NCI-H1417 treated with DMSO at 0.1 percent for 48 hours (cell line): ENCODE measurements around the gene PKP1.

ENCODE experiments used
- DNase-seq: peaks from one replicate; lab custom pipeline; 2025; lab: John Stamatoyannopoulos, UW

PKP1 gene

DNA sequence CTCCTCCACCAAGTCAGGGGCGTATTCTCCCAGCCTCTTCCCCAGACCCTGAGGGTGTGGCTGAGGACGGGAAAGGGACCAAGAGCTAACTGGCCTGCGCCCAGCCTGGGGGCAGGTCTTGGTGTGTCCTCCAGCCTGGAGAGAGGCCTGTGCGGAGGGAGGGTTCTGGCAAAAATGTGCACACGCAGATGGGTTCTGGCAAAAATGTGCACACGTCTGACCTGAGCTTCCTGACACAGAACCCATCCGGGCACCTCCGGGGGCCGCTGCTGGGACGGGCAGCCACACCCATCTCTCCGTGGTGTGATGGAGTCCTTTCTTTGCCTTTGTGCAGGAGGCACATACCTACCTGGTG is 23.1 kb upstream of the PKP1 start:
- no peak for DNase-seq

DNA sequence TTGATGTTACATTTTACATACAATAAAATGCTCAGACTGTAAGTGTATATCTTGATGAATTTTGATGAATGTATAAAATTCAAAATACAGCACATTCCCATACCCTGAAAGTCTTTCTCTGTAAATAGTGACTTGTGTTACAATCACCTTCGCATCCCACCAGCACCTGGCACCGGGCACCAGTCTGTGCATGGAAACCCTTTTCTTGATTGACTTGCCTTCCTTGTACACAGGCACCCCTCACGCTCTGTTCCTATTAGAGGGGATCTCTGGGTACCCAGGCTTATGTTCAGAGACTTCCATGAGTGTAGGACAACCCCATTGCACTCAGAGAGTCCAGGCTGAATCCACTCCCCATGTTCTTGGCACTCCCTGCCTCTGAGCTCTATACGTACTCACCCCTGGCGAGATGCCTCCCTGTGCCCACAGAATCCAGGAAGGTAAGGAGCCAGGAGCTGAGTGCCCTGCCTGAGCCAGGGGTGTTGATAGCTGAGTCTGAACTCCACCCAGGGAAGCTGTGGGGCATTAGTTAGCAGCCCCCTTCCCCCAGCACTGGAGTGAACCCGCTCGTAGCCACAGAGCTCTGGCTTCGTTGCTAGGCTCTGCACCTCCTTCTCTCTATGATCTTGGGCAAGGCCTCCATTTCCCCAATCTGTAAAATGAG is 22.5 kb upstream of the PKP1 start:
- DNase-seq = no peak

DNA sequence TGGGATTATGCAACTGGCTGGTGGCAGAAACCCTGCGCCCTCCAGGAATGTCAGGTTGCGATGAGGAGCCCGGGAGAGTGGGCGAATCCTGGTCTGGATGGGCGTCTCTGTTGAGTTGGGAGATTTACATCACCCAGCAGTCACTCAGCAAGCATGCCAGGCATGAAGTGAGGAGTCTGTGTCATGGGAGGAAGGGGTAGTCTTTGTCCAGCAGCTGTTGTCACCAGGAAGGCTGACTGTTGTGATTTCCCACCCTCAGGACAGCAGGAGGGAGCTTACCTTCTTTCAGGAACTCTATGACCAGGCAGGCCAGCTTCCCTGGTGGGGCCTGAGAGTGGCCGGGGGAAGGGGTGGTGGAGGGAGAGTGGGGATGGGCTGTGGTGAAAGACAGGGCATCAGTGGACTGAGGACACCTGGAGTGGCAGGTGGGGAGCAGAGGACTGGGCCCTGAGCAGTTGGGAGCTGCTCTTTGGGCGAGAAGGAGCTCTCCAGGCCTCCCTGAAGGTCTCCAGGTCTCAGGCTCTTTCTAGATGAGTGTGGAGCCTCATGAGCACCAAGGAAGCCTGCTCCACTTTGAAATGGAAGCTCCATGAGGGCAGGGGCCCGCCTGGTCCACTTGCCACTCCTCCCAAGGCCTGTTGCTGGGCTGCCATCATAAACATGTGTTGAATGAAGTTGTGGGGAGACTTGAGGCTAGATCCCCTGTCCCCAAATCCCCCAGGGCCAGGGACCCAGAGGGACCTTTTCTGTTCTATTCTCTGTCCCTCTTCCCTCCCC is 21.3 kb upstream of the PKP1 start:
- DNase-seq = no peak

DNA sequence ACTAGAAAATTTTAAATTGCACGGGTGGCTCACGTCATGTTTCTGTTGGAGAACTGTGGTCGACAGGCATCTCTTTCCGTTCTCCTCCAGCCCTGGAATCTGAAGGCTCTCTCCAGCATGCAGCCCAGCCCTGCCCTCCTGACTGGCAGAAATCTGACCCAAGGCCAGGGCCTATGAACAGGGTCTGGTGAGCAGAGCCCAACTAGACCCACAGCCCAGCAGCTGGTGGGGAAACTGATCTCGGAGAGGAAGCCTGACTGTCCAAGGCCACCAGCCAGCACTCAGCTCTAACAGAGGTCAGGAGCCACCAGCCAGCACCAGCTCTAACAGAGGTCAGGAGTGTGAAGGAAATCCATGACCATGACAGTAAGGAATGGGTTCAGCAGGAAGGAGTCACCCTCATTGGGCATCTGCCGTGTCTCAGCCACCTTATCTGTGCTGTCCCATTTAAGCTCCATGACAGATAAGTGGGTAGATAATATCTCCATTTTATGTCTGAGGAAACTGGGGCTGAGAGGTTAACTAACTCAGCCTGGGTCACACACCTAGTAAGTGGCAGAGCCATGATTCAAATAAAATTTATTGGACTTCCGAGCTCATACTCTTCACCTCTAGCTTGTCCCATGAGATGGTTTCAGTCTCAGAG is 20.2 kb upstream of the PKP1 start:
- DNase-seq = no peak

DNA sequence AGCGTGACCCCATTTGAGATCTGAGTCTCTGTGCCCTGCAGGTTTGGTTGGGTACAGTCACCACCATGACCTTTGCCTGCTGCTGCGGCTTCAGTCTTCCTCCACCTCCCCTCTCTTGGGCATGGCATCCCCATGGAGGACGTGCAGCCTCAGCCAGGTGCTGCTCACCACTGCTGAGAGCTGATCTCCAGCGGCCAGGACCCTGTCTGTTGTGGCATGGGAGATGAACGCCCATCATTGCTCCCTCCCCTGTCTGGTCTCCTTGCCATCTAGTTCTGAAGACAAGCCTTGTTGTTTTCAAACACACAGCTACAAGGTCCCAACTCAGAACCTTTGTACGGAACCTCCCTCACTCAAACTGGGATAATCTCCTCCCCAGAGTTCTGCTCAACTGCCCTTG is 19.2 kb upstream of the PKP1 start:
- DNase-seq = no peak

DNA sequence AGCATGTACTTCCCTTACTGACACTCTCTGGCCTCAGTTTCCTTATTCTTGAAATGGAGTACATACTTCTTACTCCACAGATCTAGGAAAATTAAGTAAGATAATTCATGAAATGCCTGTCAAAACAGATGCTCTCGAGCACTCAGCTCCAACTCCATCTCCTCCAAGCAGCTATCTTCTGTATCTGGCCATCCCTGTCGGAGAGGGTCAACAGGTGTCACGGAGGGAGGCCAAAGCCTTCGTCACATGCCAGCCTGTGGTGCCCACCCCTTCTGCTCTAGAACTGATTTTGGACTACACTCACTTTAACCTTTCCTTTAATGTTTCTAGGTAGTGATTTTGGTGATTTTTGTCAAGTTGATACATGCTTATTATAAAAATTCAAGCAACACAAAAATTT is 18.8 kb upstream of the PKP1 start:
- no peak for DNase-seq

DNA sequence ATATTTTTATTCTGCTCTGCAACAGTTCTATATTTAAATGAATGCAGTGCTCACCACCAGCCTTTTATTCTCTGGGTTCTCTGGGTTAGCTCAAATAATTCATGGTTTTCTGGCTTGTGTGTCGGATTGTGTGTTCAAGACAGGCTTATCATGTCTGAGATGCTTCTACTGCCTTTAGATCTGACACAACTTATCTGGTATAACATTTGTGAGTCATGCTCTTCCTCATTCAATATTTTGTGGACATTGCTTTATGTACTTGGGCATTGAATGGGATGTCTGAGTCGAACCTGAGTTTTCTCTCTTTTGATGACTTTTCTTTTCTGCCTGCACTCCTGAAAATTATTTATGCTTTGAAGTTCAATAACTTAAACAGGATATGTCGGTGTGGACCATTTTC is 17.6 kb upstream of the PKP1 start:
- DNase-seq = no peak

DNA sequence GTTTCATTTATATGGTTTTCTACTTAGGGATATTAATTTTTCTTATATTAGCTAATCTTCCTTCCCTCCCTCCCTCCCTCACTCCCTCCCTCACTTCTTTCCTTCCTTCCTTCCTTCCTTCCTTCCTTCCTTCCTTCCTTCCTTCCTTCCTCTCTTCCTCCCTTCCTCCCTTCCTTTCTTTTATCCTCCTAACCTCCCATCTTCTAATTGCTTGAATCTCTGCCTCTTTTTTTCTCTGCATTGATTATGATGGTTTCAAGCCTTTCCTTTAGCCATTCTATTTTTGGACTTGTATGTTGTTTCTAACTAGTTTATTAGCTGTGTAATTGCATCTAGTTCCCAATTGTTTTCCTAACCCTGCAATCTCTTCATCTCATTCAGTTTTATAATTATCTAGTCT is 17.0 kb upstream of the PKP1 start:
- DNase-seq = no peak

DNA sequence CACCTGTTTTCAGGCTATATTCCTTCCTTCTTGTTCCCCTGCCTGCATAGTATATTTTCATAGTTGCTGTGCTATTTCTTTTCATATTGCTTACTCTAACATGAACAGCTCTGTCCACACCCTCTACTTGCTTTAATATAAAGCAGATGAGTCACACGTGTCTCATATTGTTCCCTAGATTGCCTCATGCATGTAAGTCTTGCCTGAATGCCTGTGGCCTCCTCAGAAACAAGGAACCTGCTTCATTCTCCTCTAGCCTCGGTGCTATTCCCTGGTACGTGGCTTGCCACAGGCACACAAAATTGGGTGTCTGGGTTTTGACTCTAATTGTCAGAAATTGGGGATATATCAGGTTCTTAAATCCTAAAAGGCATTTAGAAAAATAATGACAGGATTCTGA is 16.5 kb upstream of the PKP1 start:
- no peak for DNase-seq

DNA sequence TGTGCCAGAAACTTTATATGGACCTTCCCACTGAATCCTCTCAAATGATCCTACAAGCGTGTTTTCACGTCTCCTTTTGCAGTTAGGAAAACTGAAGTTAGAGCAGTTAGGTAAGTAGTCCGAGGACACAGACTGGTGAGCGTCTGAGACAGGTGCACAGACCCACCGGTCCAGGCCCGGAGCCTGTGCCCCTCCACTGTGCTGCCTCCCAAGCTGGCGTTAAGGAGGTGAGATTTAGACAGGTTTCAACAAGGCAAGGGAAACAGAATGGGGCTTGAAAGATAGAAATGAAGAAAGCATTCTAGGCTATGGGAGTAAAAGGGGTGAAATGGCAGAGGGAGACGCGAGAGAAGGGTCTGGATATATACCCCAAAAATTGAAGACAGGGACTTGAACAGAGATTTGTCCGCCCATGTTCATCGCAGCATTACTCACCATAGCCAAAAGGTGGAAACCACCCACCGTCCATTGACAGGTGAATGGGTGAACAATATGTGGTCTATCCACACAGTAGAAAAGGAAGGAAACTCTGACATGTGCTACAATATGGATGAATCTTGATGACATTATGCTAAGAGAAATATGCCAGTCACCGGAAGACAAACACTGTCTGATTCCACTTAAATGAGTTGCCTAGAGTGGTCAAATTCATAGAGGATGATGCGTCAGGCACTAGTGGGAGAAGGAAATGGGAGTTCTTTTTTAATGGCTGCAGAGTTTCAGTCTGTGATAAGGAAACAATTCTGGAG is 15.7 kb upstream of the PKP1 start:
- DNase-seq = no peak

DNA sequence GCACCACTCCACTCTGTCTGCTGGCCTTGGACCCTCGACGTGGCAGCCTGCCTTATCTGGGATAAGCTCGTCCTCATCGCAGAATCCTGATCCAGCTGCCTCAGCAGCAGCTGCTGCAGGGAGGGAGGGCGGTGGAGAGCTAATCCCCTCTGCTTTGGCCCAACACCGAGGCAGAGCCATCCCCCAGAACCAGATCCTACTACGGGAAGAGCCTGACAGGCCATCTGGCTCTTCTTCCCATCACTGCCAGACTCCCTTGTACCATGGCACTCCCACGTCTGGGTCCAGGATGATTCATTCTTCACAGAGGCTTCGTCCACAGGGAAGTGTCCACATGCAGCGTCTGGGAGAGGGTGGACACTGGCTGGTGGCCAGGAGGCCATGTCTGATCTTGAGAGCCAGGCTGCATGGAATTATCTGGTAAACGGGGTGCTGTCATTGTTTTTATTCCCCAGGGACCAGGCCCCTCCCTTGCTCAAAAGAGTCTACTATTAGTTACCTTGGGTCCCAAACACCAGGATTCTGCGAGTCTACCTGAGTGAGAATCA is 14.6 kb upstream of the PKP1 start:
- DNase-seq = no peak

DNA sequence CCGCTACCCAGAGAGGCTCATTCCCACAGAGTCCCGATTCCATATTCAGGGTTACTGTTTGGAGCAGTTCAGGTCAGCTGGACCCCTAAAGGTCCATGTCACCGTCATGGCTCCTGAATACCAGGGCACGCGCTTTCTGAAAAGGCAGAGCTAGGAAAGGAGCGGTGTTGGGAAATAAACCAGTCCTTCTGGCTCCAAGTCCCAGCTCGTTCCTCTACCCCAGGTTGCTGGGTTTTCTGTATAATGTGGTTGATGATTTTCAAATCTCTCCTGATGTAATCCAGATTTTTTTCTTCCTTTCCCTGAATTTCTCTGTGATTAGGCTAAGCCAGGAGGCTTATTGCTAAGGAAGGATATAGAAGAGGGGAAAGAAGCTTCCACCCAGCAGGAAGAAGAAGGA is 14.0 kb upstream of the PKP1 start:
- DNase-seq = no peak

DNA sequence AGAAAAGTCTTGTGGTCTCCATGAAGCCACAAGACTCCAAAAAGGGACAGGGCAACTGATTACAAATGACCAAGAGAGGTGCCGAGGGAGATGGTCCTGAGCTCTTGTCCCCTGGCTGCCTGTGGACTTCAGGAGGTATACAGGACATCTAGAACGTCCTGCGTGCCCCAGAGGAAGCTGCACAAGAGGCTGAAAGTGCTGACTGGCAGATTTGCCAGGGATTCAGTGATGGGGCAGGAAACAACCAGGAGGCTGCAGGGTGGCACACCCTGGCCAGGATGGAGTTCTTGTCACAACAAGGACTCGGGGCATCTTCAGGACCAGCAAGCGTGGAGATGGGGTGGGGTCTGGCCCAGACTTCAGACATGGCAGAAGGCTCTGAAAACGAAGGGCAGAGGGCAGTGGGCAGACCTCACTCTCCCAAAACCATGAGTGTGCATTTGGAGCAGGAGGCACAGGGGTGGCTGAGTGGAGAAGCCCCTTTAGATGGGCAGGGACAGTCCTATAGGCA is 13.4 kb upstream of the PKP1 start:
- no peak for DNase-seq

DNA sequence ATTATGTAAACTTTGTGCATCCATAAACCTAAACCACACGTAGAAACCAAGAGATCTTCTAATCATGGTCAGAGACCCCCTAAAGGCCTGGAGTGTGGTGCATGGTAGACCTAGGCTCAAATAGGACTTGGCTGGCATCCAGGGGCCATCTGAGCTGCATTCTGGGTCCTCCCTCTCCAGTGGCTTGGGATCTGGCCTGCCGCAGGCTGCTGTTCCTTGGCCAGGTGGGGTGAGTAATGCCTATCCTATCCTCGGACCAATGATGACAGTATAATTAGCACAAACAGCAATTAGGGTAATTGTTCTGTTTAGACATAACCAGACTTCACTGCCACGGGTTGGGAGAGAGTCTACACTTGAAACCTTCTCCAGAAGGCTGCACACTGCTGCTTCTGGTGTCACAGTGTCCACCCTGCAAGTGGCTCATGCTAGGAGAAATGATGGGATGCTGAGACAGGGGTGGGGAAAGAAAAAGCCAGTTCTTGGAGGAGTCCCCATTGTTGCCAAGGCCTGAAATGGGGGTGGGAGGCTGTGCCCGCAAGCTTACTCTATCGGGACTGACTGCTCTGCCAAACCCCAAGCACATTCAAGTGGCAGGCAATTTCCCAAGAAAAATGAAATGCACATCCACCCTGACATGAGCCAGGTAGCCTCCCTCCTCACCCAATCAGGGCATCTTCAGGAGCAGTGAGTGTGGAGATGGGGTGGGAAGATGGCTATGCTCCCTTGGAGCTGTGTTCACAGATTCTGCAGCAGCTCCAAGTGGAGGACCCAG is 12.5 kb upstream of the PKP1 start:
- DNase-seq = no peak

DNA sequence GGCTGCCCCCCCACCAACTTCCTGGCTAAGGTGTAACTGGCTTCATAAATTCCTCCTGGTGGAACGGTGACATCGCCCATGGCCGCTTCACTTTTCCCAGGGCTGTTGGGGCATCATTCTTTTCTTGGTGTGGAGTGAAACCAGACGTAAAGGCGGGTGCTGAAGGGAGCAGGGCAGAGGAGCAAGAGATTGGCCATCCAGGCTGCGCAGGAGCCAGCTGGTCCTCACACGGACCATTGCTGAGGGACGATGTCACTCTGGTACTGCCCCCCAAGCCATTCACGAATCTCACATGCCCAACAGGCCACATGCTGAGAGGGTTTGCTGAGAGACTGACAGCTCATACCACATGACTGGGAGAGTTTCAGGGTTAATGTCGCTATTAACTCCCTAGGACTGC is 10.5 kb upstream of the PKP1 start:
- no peak for DNase-seq

DNA sequence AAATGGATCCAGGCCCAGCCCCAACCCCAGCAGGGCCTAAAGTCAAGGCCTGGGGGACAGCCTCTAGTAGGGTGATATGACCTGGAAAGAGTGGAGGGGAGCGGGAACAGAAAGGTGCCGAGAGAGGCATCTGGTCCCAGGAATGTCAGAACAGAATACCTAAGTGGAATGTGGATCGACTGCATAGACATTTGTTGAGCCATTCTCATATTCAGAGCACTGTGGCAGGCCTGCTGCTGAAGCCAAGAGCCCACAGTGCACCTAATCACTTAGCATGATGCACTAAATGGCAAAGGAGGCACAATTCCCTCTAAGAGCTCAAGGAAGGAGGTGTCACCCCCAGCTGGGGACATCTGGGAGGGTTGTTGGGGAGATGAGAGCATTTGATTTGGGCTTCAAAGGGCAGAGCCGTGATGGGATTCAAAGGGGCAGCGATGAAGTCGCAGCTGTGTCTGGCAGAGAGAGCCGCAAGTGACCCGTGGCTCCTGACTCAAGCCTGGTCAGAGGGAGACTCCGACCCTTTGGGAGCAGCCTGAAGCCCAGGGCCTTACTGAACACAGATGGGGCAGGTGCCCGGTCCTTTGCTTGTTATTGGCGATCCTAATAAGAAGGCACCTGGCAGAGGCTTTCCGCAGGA is 8.6 kb upstream of the PKP1 start:
- no peak for DNase-seq

DNA sequence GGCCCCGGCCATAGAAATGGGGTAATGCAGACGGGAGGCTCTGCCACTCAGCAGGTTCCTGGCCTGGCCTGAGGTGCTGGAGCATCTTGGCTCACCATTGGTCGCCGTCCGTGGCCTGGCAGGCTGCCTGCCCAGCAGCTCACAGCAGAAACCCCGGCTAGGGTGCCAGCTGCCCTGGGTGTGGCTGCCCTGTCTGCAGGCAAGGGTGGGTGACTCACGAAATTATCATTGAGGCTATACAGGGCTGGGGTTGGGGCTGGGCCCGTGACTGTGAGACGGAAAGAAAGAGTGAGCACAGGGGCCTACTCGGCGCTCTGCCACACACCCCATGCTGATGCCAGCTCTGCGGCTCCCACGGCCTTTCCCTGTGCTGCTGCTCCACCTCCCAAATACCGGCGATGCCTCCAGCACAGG is 8.0 kb upstream of the PKP1 start:
- DNase-seq = no peak

DNA sequence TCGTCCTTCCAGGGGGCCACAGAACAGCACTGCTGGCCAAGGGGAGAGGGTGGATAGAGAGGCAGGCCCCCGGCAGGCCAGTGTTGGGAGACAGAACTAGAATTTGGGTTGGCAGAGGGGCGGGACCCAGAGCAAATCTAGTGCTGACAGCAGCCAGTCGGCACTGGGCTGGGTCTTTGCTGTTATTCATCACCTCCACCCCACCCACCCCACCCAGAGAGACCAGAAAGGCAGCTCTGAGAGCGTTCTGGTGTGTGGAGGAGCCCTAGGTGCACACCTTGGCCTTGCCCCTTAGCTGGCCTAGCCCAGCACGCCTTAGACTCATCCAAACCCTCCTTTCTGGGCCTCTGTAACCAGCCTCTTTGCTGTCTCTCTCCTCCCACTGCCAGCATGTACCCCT is 6.4 kb upstream of the PKP1 start:
- no peak for DNase-seq

DNA sequence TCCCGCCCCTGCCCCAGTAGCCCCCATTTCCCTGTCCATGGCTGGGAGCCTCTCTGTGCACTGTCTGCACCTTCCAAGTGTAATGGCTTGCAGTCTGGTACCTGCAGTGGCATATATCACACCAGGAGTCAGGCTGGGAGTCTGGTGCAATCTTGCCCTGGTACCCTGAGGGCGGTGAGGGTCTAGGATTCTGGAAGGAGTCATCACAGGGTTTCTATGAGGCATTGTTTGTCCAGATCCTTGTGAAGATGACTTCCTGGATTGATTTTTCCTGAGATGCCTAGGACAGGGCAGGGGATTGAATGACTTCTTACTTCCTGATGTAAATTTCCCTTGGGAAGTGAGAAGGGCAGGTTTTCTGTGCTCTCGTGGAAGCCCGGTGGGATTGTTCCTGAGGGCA is 5.9 kb upstream of the PKP1 start:
- no peak for DNase-seq

DNA sequence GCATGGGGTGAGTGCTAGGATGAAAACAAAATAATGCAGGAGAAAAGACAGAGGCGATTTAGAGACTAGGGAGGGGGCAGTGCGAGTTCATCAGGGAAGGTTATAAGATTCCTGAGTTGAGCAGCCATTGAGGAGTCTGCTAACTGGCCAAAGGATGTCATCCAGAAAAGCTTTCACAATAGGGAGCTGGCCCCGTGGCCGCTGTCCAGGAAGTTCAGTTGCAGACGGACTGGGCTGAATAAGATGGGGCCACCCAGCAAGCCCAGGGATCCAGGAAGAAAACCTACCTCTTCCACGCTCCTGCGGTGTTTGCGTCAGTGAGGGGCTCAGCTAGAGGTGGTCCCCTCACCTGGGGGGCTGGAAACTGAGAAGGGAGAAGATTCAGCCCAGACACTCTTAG is 4.0 kb upstream of the PKP1 start:
- DNase-seq = no peak

DNA sequence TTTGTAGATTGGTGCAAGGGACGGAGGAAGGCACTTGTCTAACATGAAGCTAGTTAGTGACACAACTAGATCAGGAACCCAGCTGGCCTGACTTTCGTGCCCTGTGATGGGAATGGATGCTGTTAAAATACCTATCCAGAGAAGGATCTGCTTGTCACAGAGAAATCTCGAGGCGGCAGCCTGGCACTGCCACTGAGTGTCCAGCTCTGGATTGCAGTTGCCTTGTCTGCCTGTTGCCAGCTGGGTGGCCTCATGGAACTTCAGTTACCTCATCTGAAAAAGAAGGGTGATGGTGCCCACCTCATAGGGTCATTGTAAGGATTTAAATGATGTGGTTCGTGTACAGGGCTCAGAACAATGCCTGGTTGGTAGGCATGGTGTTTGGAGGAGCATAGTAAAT is 2.4 kb upstream of the PKP1 start:
- DNase-seq = no peak
